Measurements from ENCODE around the gene NANS.

NANS gene

GRCh38 chr9:98130576-98131228 lies 74.2 kb downstream of the NANS start:
- Mint-ChIP-seq H3K36me3 (no peaks in the 10 kb centered on the region), H3K9me3 (no peaks in the 10 kb centered on the region), H3K27ac (no peak overlapping the region), H3K27me3 (no peaks in the 10 kb centered on the region), H3K4me1 (peaks cover 27 to 37% of the 10 kb centered on the region in 2 donors), H3K4me3 (no peak overlapping the region)
- DNase-seq (no peak), ATAC-seq (replicated peaks) (no peak)

DNA sequence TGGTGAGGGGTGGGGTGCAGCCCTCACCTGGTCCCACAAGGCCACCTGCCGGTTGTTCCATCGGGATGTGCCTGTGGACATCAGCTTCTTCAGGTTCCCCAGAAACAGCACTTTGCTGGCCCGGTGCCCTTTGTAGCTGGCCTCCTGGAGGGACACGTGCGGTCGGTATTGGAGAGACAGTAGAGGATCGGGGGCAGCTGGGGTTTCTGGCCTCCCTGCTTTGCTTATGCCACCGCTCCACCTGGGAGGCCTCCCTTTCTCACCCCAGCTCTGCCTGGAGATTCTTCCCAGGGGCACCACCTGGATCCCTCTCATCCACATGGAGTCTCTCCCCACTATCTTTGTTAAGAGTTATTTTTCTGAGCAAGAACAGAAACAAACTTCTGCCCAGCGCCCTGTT lies 75.6 kb downstream of the NANS start:
- Mint-ChIP-seq H3K9me3 (no peaks in the 10 kb centered on the region), H3K4me1 (peaks cover 23 to 37% of the 10 kb centered on the region in 2 donors), H3K27ac (no peak overlapping the region), H3K27me3 (no peaks in the 10 kb centered on the region), H3K36me3 (no peaks in the 10 kb centered on the region), H3K4me3 (no peak overlapping the region)
- no peak for DNase-seq
- ATAC-seq (replicated peaks): no peak

Measured in stimulated activated naive B cell treated with anti-CD40 and anti-IgM and Interleukin-4, amounts not matched to agents 10 μg/mL and 1 μg/mL and 100 μg/mL, for 72 hours (primary cell).